H1 (cell line): ENCODE data around the gene CCDC91.

ENCODE experiments used
- E2F6 ChIP-seq: IDR thresholded peaks from 2 replicates; pipeline ENCODE4 v1.6.1; 2012; ENCODE audit warnings: inconsistent platforms
- EZH2 ChIP-seq: fragments of 200-600 bp; sonication (generic); IDR thresholded peaks from 2 replicates; pipeline ENCODE4 v1.7.1; 2012; ENCODE audit warnings: low read depth, mild to moderate bottlenecking, moderate library complexity, low read length, inconsistent platforms; ENCODE audit not compliant: severe bottlenecking
- GABPA ChIP-seq: IDR thresholded peaks from 2 replicates; pipeline ENCODE4 v1.6.1; 2011; ENCODE audit warnings: mild to moderate bottlenecking, low read length, moderate library complexity, borderline replicate concordance; ENCODE audit not compliant: insufficient read depth
- HDAC6 ChIP-seq: IDR thresholded peaks from one replicate; pipeline ENCODE4 v1.7.1; 2012; ENCODE audit warnings: low read depth, mild to moderate bottlenecking, inconsistent platforms, low read length, moderate library complexity
- JUND ChIP-seq: IDR thresholded peaks from 2 replicates; pipeline ENCODE4 v1.6.1; 2011; ENCODE audit warnings: mild to moderate bottlenecking, improper control_type of control experiment, low read length
- SP2 ChIP-seq: IDR thresholded peaks from 2 replicates; pipeline ENCODE4 v1.6.1; 2012; ENCODE audit warnings: mild to moderate bottlenecking, low read length, inconsistent platforms
- TBP ChIP-seq: IDR thresholded peaks from 2 replicates; pipeline ENCODE4 v1.6.1; 2011; ENCODE audit warnings: low read depth, low read length, improper control_type of control experiment
- TF ChIP-seq, protein P1 (sequence below), 3 experiments: IDR thresholded peaks; 1 replicate in 2 of 3; 2 replicates in 1 of 3; pipeline versions ENCODE4 v1.5.1 to v1.6.1; 2011; ENCODE audit warnings: low read length in 3 of 3, mild to moderate bottlenecking in 3 of 3, inconsistent platforms in 2 of 3, low read depth in 1 of 3, moderate library complexity in 1 of 3; ENCODE audit not compliant: insufficient read depth in 1 of 3; ENCODE audit errors: control extremely low read depth in 1 of 3
- TF ChIP-seq, protein P2 (sequence below): IDR thresholded peaks from 2 replicates; pipeline ENCODE4 v1.6.1; 2012; ENCODE audit warnings: low read length, inconsistent platforms

- TF ChIP-seq JUND (no peak), GABPA (no peak), TBP (no peak), HDAC6 (no peak), E2F6 (no peak), EZH2 (no peak), SP2 (no peak)
- TF ChIP-seq, protein P1, sequence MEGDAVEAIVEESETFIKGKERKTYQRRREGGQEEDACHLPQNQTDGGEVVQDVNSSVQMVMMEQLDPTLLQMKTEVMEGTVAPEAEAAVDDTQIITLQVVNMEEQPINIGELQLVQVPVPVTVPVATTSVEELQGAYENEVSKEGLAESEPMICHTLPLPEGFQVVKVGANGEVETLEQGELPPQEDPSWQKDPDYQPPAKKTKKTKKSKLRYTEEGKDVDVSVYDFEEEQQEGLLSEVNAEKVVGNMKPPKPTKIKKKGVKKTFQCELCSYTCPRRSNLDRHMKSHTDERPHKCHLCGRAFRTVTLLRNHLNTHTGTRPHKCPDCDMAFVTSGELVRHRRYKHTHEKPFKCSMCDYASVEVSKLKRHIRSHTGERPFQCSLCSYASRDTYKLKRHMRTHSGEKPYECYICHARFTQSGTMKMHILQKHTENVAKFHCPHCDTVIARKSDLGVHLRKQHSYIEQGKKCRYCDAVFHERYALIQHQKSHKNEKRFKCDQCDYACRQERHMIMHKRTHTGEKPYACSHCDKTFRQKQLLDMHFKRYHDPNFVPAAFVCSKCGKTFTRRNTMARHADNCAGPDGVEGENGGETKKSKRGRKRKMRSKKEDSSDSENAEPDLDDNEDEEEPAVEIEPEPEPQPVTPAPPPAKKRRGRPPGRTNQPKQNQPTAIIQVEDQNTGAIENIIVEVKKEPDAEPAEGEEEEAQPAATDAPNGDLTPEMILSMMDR (IDR thresholded peaks at IDR 0.05; ENCODE audit: control extremely low read depth in 1 of 3, insufficient read depth in 1 of 3, low read depth in 1 of 3, low read length in 3 of 3): no peak
- TF ChIP-seq, protein P2, sequence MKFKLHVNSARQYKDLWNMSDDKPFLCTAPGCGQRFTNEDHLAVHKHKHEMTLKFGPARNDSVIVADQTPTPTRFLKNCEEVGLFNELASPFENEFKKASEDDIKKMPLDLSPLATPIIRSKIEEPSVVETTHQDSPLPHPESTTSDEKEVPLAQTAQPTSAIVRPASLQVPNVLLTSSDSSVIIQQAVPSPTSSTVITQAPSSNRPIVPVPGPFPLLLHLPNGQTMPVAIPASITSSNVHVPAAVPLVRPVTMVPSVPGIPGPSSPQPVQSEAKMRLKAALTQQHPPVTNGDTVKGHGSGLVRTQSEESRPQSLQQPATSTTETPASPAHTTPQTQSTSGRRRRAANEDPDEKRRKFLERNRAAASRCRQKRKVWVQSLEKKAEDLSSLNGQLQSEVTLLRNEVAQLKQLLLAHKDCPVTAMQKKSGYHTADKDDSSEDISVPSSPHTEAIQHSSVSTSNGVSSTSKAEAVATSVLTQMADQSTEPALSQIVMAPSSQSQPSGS: no peak
These were observed 33.5 kb upstream of the CCDC91 start for GRCh38 chr12:28156804-28157203.
